NCI-H345 treated with DMSO at 0.1 percent for 48 hours (cell line): ENCODE results near the gene UTP3.
"Not testable (repeated sequence)": the region's sequence is repeated elsewhere in the genome, so short reads cannot be mapped to it uniquely, and the experiment has no call there.

Source experiments
- DNase-seq: peaks from one replicate; lab custom pipeline; 2025; ENCODE audit not compliant: unreplicated experiment; lab: John Stamatoyannopoulos, UW

Gene UTP3

DNA sequence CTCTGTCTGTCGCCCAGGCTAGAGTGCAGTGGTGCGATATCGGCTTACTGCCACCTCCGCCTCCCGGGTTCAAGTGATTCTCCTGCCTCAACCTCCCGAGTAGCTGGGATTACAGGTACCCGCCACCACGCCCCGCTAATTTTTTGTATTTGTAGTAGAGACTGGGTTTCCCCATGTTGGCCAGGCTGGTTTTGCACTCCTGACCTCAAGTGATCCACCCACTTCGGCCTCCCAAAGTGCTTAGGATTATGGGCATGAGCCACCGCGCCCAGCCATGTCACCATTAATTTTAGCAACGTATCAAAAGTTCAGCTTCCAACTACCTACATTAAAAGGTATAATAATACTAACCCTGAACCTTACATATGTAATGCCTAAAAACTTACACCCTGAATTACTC lies 940 bp upstream of the UTP3 start:
- no peak for DNase-seq

DNA sequence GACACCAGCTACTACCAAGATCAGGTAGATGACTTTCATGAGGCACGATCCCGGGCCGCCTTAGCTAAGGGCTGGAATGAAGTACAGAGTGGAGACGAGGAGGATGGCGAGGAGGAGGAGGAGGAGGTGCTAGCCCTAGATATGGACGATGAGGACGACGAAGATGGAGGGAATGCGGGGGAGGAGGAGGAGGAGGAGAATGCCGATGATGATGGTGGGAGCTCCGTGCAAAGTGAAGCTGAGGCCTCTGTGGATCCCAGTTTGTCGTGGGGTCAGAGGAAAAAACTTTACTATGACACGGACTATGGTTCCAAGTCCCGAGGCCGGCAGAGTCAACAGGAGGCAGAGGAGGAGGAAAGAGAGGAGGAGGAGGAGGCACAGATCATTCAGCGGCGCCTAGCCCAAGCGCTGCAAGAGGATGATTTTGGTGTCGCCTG lies 481 bp downstream of the UTP3 start:
- DNase-seq, result no peak

DNA sequence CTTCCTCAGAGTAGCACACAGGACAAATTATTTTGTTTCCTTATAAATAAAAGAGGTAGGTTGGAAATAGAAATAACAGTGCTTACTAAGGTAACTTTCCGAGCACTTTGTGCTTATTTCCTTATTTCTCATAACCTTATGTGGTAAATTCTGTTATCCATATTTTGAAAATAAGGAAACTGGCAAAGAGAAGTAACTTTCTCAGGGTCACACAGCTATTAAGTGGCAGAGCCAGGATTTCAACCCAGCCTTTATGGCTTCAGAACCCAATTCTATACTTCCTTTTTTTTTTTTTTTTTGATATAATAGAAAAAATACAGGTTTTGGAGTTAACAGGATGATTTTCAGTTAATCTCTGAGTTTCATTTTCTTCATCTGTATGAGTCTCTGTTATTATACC lies 3.3 kb downstream of the UTP3 start:
- DNase-seq, result no peak

DNA sequence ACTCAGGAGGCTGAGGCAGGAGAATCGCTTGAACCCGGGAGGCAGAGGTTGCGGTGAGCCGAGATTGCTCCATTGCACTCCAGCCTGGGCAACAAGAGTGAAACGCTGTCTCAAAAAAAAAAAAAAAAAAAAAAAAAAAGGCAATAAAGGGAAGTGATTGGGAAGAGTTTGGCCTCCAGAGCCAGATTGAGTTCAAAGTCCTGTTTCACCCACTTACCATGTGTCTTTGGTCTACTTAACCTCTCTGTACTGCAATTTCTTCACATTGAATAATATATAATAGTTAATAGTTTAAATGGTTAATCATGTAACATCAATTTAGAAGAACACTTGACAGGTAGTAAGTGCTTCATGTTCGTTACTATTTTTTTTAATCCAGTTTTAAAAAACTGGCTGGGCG lies 6.3 kb downstream of the UTP3 start:
- DNase-seq, result not testable (repeated sequence)

DNA sequence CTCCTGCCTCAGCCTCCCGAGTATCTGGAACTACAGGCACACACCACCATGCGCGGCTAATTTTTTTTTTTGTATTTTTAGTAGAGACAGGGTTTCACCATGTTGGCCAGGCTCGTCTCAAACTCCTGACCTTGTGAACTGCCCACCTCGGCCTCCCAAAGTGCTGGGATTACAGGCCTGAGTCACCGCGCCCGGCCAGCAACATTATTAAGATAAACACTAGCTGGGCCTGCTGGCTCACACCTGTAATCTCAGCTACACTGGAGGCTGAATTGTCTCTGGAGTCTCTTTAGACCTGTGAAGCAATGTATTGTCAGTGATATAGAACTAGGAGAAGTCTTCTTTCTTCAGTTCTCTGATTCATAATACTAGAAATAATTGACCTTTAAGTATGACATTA lies 10.1 kb downstream of the UTP3 start:
- not testable (repeated sequence) for DNase-seq

DNA sequence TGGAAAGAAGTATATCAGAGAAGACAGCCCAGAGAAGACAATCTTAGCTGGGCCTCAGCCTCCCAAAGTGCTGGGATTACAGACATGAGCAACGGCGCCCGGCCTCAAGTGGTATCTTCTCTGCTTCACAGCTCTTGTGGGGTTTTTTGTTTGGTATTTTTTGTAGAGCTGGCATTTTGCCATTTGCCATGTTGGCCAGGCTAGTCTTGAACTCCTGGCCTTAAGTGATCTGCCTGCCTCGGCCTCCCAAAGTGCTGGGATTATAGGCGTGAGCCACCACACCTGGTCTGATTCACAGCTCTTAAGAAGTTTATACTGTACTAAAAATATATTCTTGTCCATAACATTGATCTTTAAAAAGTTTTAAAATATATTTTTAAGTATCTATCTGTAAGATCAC lies 12.4 kb downstream of the UTP3 start:
- no peak for DNase-seq

DNA sequence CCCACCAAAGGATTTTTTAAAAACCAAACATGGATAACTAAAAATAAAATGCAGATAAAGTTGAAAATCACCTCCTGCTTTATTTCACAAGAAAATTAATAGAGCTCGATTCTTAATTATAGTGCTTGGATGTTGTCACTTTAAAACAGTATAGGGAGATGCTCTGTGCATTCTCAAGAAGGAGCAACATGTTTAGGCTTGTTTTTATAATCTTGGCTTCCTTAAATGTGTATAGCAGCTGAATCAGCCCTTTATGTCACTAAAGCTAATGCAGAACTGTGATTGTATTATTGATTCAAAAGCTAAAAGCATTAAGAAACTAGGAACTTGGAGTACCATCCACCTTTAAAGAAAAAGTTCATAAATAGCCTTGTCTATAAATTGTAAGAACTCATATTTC lies 12.9 kb downstream of the UTP3 start:
- no peak for DNase-seq

DNA sequence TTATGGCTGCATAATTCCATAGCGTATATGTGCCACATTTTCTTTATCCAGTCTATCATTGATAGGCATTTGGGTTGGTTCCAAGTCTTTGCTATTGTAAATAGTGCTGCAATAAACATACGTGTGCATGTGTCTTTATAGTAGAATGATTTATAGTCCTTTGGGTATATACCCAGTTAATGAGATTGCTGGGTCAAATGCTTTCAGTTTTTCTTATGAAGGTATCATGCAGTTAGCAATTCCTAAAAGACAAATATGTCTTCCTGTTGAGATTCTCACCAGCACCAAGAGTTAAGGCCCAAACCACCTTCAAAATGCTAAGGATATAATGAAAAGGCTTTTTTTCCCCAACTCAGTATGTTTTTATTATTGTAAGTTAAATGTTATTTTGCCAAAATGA lies 14.3 kb downstream of the UTP3 start:
- DNase-seq, result not testable (repeated sequence)

DNA sequence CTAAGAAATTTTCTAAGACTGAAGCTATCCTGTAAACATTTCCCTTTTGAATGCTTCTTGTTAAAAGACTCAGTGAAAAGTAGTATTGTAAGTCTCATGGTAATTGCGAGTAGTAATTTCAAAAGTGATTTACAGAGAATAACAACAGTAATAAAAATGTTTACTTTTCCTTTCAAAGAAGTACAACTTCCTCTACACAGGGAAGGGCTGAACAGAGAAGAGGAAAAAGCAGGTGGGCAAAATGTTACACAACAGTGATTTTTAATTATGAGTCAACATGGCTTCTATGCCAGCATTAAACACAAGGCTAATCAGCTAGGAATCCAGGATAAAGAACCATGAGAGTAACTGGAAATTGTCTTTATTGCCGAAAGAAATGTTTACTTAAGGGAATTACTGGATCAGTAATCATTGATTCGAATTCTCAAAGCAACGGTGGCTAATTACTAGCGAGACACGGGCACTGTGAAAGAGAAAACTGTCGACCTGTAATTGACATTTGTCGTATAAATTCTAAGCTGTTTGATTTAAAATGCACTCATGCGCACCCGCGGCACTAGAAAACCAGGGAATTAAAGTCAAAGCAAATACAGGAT lies 15.4 kb downstream of the UTP3 start:
- DNase-seq, result peak; percentile 16

DNA sequence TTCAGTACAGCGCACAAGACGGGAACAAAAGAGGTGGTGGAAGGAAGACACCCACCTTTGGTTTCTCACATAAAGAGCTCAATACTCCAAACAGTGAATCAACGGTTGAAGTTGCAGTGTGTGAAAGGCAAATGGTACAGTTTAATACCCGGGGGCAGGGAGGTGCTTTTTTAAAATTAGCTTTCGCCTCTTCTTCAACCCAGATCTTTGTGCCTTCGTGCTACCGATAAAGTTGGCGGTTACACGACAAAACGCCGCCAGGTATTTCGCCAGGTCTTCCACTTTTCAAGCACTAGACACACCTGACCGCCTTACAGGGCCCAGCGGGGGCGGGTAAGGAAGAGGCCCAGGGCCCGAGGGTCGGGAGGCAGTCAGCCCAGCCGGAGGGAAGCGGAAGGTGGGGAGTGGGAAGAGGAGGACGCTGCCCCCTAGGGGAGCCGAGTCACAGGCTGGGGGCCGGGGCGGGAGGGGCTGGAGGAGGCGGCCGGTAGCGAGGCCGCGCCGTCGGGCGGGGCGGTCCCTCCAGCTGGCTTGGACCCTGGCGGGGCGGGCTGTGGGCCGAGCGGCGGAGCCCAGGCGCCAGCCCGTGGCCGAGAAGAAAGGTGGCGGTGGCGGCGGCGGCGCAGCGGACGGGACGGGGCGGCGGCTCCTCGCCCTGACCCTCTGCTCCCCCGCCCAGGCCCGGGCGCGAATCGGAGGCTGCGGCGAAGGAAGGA lies 16.0 kb downstream of the UTP3 start:
- DNase-seq, result peak; percentile 24

DNA sequence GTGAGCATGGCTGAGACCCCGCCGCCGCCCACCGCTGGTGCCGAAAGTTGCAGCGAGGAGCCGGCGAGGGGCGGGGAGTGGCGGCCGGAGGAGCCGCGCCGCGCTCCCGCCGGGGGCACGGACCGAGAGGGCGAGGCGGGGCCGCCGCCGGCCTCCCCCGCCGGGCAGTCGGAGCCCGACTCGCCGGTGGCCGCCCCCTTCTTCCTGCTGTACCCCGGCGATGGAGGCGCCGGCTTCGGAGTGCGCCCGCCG lies 16.5 kb downstream of the UTP3 start:
- DNase-seq, result no peak

DNA sequence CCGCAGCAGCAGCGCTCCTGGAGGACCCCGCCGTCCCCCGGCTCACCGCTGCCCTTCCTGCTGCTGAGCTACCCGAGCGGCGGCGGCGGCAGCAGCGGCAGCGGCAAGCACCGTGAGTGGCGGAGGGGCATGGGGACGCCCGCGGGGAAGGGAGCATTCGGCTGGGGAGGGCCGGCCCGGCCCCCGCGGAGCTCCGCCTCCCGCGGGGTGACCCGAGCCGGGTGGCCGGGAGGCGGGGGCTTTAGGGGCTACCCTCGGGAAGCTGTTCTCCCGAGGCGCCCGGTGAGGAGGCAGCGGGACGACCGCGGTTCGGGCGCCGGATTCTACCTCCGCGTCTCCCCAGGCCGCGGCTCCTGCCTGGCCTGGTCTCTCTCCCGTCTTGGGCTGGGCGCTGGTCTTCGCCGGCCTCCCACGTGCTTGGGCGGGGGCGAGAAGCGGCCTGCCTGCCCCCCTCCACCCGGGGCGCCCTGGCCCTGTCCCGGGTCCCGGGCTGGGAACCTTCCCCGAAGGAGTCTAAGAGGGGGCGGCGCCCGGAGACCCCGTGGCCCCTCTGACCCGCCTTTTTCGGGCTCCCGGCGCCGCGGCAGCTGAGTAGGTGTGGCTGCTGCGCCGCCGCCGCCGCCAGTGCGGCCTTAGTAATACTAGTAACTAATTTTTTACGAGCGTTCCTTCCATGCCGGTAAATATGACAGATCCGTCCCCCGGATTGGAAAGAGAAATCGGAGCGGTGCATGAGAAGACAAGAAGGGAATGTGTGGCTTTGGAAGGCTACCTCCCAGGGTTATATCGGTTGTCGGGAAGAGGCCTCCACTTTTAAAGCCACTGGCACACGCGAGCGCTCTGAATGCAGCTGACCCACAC lies 17.1 kb downstream of the UTP3 start:
- peak; percentile 20 for DNase-seq

DNA sequence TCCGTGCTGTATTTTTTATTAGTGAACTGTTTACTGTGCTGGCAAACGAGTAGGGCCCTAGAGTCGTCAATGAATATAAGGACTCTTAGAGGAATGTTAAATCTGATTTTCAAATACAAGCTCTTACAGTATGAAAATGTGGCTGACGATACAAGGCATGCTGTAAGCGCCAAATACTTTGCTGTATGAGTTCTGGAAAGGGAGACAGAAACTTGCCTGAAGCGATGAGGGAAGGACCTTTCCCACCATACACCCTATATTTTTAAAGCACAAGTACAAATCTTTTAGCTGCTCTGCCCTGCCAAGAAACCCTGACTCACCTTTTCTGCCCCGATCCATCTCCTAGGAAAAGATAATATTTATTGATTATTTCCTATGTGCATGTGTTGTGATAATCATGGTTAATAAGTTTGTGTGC lies 17.7 kb downstream of the UTP3 start:
- no peak for DNase-seq

DNA sequence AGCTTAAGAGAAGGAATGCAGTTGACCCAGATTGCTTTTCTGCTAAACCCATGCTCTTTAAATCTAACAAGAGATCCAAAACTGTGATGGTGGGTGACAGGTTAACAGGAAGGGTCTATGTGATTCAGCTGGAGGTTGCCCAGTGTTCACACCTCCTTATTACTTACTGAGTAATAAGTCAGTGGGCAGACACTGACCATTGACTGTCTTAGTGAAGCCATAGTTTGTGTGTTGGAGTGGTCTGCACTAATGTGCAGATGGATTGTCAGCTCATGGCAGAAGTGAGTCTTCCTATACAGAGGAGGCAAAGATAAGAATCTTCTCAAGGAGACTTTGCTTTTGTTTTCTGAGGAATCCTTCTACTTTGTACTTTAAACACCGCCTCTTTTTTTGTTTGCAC lies 18.2 kb downstream of the UTP3 start:
- no peak for DNase-seq

DNA sequence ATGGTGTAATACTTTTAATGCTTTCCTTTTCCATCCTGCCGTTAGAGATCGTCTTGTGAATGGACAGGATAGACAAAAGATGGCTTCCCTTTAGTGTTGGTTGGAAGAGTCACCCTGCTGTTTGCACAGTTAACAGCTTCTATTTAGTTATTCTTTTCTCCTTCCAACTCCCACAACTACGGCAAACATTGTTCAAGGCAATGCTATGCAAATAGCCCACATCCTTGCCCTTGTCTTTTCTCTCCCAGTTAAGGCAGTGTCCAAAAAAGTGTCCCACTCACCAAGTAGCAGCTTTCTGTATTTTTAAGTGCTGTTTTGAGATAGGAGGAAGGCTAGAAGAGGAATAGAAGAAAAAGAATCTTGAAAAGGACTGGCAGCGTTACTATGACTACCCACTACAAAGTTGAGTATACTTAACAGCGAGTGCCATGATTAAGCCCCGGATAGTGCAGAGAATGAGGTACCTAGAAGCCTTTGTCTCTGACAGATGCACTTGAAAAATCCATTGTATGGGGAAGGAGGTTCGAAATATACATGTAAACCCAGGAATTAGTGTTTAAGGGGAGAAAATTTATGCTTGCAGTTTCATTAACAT lies 21.4 kb downstream of the UTP3 start:
- DNase-seq, result peak; percentile 54

DNA sequence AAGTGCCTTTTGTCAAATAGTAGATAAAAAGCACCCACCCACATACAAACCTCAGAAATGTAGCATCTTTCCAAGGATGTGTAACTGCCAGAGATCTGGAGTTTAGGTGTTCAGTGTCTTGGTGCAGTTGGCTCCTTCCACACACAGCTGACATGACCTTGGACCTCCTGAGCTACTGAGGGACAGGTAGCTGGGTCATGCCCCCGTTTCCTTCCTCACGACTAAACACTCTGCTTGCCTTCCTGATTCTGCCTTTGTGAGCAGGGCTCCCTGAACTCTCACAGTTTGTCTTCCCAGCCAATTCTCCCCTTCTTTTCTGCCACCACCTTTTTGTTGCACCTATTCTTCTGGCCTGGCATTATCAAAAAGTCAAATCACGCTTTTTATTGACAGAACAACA lies 23.3 kb downstream of the UTP3 start:
- no peak for DNase-seq

DNA sequence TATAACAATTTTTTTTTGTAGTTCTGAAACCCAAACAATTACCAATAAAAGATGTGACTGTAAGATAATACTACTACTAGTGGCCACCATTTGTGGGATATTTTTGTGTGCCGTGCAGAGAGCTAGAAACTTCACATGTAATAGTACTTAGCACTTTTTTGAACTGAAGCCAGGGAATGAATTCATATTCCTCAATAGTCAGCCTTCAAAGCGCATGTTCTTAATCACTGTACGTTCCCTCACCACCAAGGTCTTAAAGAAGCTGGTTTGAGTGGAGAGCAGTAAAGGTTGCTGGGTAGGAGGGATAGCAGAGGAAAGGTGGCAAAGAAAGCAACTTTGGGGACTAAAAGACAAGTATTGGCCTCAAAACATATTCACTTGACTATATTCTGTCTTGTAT lies 23.8 kb downstream of the UTP3 start:
- DNase-seq, result no peak

DNA sequence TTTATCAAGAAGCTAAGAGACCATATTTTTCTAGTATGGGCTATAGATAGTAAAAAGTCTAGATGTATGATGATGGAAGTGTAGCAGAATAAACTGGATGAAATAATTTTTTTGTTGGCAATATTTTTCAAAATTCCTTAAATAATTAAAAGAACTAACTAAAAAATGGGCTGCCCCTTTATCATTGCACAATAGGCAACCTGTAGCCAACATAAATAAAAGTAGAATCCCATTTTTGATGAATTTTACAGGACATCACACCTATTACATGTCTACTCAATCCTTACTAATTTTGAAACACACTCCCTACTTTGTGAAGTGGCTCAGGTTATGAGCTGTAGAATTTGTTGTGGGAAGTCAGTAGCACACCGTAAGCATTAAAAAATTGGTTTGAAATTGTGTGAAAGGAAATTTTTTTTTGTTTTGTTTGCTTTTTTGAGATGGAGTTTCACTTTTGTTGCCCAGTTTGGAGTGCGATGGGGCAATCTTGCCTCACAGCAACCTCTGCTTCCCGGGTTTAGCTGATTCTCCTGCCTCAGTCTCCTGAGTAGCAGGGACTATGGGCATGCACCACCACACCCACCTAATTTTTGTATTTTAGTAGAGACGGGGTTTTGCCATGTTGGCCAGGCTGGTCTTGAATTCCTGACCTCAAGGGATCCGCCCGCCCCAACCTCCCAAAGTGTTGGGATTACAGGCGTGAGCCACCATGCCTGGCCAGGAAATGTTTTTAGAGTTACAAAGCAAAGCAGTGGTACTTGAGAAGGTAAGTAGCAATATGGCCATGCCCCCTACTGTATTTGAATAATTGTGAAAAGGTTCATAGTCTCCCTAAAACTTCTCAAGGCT lies 24.5 kb downstream of the UTP3 start:
- DNase-seq, result no peak

DNA sequence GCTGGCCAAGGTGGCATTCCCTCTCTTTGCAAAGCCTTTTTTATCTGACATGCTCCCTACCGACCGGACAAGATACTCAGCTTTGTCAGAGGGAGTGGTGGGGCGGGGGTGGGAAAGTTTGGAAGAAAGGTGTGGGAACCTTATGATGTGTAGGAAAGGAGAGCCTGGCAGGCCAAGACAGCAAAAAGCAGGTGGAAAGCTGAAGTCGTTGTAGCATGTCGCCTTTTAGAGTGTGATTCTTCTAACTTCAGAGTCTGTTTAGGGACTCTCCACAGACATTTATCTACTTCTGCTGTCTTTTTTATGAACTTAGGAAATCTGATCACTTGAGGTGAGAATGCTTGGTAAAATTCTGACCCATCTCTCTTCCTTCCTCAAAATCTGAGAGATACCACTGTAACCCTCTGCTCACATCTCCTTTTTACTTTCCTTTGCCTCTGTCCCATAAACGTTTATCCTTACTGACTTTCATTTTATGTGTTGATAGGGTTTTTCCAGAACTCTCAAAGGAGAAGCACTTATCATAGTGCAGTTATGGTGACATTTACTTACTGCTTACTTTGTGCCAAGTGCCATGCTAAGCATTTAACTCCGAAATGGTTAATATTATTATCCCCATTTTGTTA lies 25.2 kb downstream of the UTP3 start:
- DNase-seq, result no peak

DNA sequence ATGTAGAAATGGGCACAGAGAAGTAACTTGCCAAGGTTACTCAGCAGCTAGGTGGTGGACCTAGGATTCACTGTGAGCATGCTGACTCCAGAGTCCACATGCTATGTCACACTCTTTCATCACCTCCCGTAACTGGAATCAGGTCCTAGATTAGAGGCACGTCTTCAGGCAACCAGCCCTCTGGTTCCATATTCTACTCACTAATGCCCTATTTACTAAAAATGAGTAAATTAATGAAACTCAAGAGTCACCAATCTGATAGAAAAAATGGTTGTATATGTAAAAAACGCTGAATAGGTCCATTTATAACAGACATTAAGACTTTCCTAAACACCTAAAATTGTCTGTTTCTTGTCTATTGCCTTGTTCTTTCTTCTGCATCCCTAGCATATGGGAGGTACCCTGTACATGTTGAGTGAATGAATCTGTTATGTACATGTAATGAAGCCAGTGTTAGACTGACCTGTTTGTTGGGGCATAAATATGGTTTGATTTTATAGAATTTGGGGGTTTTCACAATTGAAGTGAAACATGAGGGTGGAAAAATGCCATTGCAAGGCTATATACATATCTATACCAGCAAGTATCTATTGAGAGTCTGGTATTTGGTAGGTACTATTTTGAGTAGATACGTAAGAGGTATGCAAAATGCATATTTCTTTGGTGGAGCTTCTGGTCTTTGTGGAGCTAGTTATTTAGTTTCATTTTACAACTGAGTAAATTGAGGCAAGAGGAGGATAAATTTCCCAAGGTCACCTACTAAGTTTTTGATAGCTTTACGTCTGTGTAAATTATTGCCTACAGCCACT lies 26.0 kb downstream of the UTP3 start:
- DNase-seq, result no peak
